ENCODE data around the gene ALOX12B. TPM values are rescaled to one million over a fixed set of nuclear protein-coding genes. Genes with fewer than 3 reads are reported as not detected.

The ALOX12B gene
- total RNA-seq, 2 donors from 2014 or later: 0.48 to 0.69 TPM

- Histone ChIP-seq H3K27ac (no peak overlapping the region), H3K27me3 (no peaks in the 10 kb centered on the region), H3K9ac (ENCODE audit: low read depth in 2 of 2, low read length in 2 of 2) (no peak overlapping the region), H3K4me3 (no peak overlapping the region), H3K4me1 (peaks cover 5% of the 10 kb centered on the region), H3K36me3 (no peaks in the 10 kb centered on the region), H3K9me3 (no peaks in the 10 kb centered on the region)
- intact Hi-C loops (cut with DNase I): no loop called here
- TF ChIP-seq CTCF (IDR thresholded peaks at IDR 0.05): no peak
- DNase-seq: no peak
Observed at GRCh38 chr17:8084250-8084649, 3.3 kb downstream of the ALOX12B start.

- Histone ChIP-seq H3K27me3 (no peaks in the 10 kb centered on the region), H3K9me3 (no peaks in the 10 kb centered on the region), H3K36me3 (no peaks in the 10 kb centered on the region), H3K4me3 (no peak overlapping the region), H3K4me1 (peaks cover 6% of the 10 kb centered on the region), H3K9ac (ENCODE audit: low read depth in 2 of 2, low read length in 2 of 2) (no peak overlapping the region), H3K27ac (no peak overlapping the region)
- intact Hi-C loops (cut with DNase I): no loop called here
- no peak for DNase-seq
- no peak for TF ChIP-seq CTCF (IDR thresholded peaks at IDR 0.05)
Observed at GRCh38 chr17:8082292-8082691, 5.2 kb downstream of the ALOX12B start.

- no peak for TF ChIP-seq CTCF (IDR thresholded peaks at IDR 0.05)
- Histone ChIP-seq H3K4me1 (peaks cover 6% of the 10 kb centered on the region), H3K27me3 (no peaks in the 10 kb centered on the region), H3K4me3 (no peak overlapping the region), H3K9ac (ENCODE audit: low read depth in 2 of 2, low read length in 2 of 2) (no peak overlapping the region), H3K27ac (no peak overlapping the region), H3K36me3 (no peaks in the 10 kb centered on the region), H3K9me3 (no peaks in the 10 kb centered on the region)
- no peak for DNase-seq
- intact Hi-C loops (cut with DNase I): no loop called here
Observed at GRCh38 chr17:8081876-8082275, 5.6 kb downstream of the ALOX12B start.

- Histone ChIP-seq H3K9ac (ENCODE audit: low read depth in 2 of 2, low read length in 2 of 2) (no peak overlapping the region), H3K4me3 (no peak overlapping the region), H3K27me3 (no peaks in the 10 kb centered on the region), H3K9me3 (no peaks in the 10 kb centered on the region), H3K36me3 (no peaks in the 10 kb centered on the region), H3K4me1 (peaks cover 6% of the 10 kb centered on the region), H3K27ac (no peak overlapping the region)
- DNase-seq: peak; percentile 41
- intact Hi-C loops (cut with DNase I): no loop called here
- no peak for TF ChIP-seq CTCF (IDR thresholded peaks at IDR 0.05)
Observed at GRCh38 chr17:8080799-8081219, 6.7 kb downstream of the ALOX12B start.

- Histone ChIP-seq H3K9ac (ENCODE audit: low read depth in 2 of 2, low read length in 2 of 2) (peak overlapping the region in 1 of 2 donors; percentile 12), H3K4me3 (peak overlapping the region; percentile 37), H3K9me3 (no peaks in the 10 kb centered on the region), H3K4me1 (peaks cover 6% of the 10 kb centered on the region), H3K27ac (no peak overlapping the region), H3K36me3 (no peaks in the 10 kb centered on the region), H3K27me3 (no peaks in the 10 kb centered on the region)
- intact Hi-C loops (cut with DNase I): no loop called here
- no peak for TF ChIP-seq CTCF (IDR thresholded peaks at IDR 0.05)
- DNase-seq: no peak
Observed at GRCh38 chr17:8080208-8080798, 7.2 kb downstream of the ALOX12B start.
